GM12892 (cell line): ENCODE measurements around the gene C4B.
"Not testable (repeated sequence)": the region's sequence is repeated elsewhere in the genome, so short reads cannot be mapped to it uniquely, and the experiment has no call there.

Experiments
- POLR2A ChIP-seq: IDR thresholded peaks from 2 replicates; pipeline ENCODE4 v1.6.1; 2011; ENCODE audit warnings: low read depth, low read length, control low read depth
- POLR2AphosphoS5 ChIP-seq: IDR thresholded peaks from 2 replicates; pipeline ENCODE4 v1.6.1; 2011; ENCODE audit warnings: low read depth, low read length, control low read depth

- TF ChIP-seq POLR2A, POLR2AphosphoS5: not testable (repeated sequence)
Measured at GRCh38 chr6:32004864-32005537, 9.6 kb upstream of the C4B start.
